HepG2 (cell line): Measurements from ENCODE around the gene SERPINF2. TPM values are rescaled to one million over a fixed set of nuclear protein-coding genes. Genes with fewer than 3 reads are reported as not detected.

Experiments used
- AGO2 ChIP-seq: fragments of 200-400 bp; formaldehyde crosslinking; optimal IDR thresholded peaks from 2 replicates; pipeline ENCODE3; 2017; ENCODE audit warnings: mild to moderate bottlenecking, low read depth, low read length, moderate library complexity
- CHCHD3 ChIP-seq: sonication (generic); formaldehyde crosslinking; IDR thresholded peaks from 2 replicates; pipeline ENCODE4 v1.8.0; 2022; ENCODE audit warnings: mild to moderate bottlenecking, missing genetic modification reagents, moderate library complexity
- MED8 ChIP-seq: sonication (generic); formaldehyde crosslinking; IDR thresholded peaks from 2 replicates; pipeline ENCODE4 v1.8.1; 2023; ENCODE audit warnings: mild to moderate bottlenecking, missing genetic modification reagents; ENCODE audit not compliant: insufficient replicate concordance
- PAF1 ChIP-seq: IDR thresholded peaks from 2 replicates; pipeline ENCODE4 v1.6.1; 2016; ENCODE audit warnings: missing genetic modification reagents, missing compliant biosample characterization
- ZNF24 ChIP-seq: fragments of 450-650 bp; IDR thresholded peaks from 2 replicates; pipeline ENCODE4 v1.6.1; 2017; ENCODE audit warnings: antibody characterized with exemption, mild to moderate bottlenecking
- ZNF407 ChIP-seq: sonication (generic); formaldehyde crosslinking; IDR thresholded peaks from one replicate; pipeline ENCODE4 v1.5.1; 2020; ENCODE audit warnings: mild to moderate bottlenecking, missing genetic modification reagents; ENCODE audit errors: not compliant biosample characterization
- ZNF607 ChIP-seq: sonication (generic); formaldehyde crosslinking; IDR thresholded peaks from 2 replicates; pipeline ENCODE4 v1.5.1; 2020; ENCODE audit warnings: missing genetic modification reagents, mild to moderate bottlenecking, borderline replicate concordance
- ZNF670 ChIP-seq: sonication (generic); formaldehyde crosslinking; IDR thresholded peaks from 2 replicates; pipeline ENCODE4 v1.8.0; 2022; ENCODE audit warnings: mild to moderate bottlenecking, missing genetic modification reagents, borderline replicate concordance
- ZNF784 ChIP-seq: sonication (generic); formaldehyde crosslinking; IDR thresholded peaks from 2 replicates; pipeline ENCODE4 v1.5.1; 2020; ENCODE audit warnings: missing genetic modification reagents, mild to moderate bottlenecking, borderline replicate concordance
- ZSCAN31 ChIP-seq: sonication (generic); formaldehyde crosslinking; IDR thresholded peaks from 2 replicates; pipeline ENCODE4 v1.5.0; 2020; ENCODE audit warnings: low read depth, mild to moderate bottlenecking, missing genetic modification reagents
- polyA plus RNA-seq, 8 experiments: library from polyadenylated mRNA; depleted of rRNA in 3 of 8; stranded (reverse) in 7 of 8; unstranded in 1 of 8; fragments of >200 nt; fragmentation: Illumina TruSeq in 4 of 8; extraction: Trizol in 4 of 8; gene quantifications; 2 replicates each; pipeline versions ENCODE4 v1.2.1 to v1.2.3, GENCODE V29; 2011 to 2016; ENCODE audit warnings: low read depth in 4 of 8, missing spikeins in 1 of 8, mixed read lengths in 1 of 8; ENCODE audit not compliant: insufficient read depth in 1 of 8
- total RNA-seq, 5 experiments: library from RNA; depleted of rRNA; stranded (reverse); fragments of >200 nt; fragmentation: Illumina TruSeq; extraction: Trizol; gene quantifications; 2 replicates each; pipeline ENCODE4 v1.2.3, GENCODE V29; 2016; ENCODE audit warnings: low read depth in 1 of 5
- TF ChIP-seq, protein P1 (sequence below): fragments of 450-650 bp; IDR thresholded peaks from 2 replicates; pipeline ENCODE4 v1.6.1; 2017; ENCODE audit warnings: mild to moderate bottlenecking
- TF ChIP-seq, protein P2 (sequence below): sonication (generic); formaldehyde crosslinking; IDR thresholded peaks from 2 replicates; pipeline ENCODE4 v1.8.0; 2022; ENCODE audit warnings: mild to moderate bottlenecking, missing genetic modification reagents, borderline replicate concordance
- TF ChIP-seq, protein P3 (sequence below): sonication (generic); formaldehyde crosslinking; IDR thresholded peaks from 2 replicates; pipeline ENCODE4 v1.4.0; 2020; ENCODE audit warnings: missing genetic modification reagents, low read depth, mild to moderate bottlenecking, borderline replicate concordance

Gene SERPINF2
- total and polyA plus RNA-seq, 2 of the 13 experiments (the other 11 are each of a cell fraction or from before 2014, with no cell fraction given): 309 to 548 TPM

DNA sequence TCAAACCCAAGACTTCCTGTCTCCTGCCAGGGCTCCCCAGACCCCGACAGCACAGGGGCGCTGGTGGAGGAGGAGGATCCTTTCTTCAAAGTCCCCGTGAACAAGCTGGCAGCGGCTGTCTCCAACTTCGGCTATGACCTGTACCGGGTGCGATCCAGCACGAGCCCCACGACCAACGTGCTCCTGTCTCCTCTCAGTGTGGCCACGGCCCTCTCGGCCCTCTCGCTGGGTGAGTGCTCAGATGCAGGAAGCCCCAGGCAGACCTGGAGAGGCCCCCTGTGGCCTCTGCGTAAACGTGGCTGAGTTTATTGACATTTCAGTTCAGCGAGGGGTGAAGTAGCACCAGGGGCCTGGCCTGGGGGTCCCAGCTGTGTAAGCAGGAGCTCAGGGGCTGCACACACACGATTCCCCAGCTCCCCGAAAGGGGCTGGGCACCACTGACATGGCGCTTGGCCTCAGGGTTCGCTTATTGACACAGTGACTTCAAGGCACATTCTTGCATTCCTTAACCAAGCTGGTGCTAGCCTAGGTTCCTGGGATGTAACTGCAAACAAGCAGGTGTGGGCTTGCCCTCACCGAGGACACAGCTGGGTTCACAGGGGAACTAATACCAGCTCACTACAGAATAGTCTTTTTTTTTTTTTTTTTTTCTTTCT, 27.3 kb downstream of the SERPINF2 start (continued):
- TF ChIP-seq ZSCAN31: peak; percentile 42; the same call in 1 of the 2 replicates
- TF ChIP-seq, protein P1, sequence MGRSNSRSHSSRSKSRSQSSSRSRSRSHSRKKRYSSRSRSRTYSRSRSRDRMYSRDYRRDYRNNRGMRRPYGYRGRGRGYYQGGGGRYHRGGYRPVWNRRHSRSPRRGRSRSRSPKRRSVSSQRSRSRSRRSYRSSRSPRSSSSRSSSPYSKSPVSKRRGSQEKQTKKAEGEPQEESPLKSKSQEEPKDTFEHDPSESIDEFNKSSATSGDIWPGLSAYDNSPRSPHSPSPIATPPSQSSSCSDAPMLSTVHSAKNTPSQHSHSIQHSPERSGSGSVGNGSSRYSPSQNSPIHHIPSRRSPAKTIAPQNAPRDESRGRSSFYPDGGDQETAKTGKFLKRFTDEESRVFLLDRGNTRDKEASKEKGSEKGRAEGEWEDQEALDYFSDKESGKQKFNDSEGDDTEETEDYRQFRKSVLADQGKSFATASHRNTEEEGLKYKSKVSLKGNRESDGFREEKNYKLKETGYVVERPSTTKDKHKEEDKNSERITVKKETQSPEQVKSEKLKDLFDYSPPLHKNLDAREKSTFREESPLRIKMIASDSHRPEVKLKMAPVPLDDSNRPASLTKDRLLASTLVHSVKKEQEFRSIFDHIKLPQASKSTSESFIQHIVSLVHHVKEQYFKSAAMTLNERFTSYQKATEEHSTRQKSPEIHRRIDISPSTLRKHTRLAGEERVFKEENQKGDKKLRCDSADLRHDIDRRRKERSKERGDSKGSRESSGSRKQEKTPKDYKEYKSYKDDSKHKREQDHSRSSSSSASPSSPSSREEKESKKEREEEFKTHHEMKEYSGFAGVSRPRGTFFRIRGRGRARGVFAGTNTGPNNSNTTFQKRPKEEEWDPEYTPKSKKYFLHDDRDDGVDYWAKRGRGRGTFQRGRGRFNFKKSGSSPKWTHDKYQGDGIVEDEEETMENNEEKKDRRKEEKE: no peak
- TF ChIP-seq ZNF607 (CRISPR knock-in tag): no peak
- TF ChIP-seq ZNF784: no peak
- no peak for TF ChIP-seq CHCHD3 (CRISPR knock-in tag)
- TF ChIP-seq MED8: no peak
- TF ChIP-seq PAF1 (CRISPR knock-in tag): no peak
- TF ChIP-seq ZNF407 (CRISPR knock-in tag): no peak
- TF ChIP-seq, protein P2, sequence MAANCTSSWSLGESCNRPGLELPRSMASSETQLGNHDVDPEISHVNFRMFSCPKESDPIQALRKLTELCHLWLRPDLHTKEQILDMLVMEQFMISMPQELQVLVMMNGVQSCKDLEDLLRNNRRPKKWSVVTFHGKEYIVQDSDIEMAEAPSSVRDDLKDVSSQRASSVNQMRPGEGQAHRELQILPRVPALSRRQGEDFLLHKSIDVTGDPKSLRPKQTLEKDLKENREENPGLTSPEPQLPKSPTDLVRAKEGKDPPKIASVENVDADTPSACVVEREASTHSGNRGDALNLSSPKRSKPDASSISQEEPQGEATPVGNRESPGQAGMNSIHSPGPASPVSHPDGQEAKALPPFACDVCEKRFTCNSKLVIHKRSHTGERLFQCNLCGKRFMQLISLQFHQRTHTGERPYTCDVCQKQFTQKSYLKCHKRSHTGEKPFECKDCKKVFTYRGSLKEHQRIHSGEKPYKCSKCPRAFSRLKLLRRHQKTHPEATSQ (CRISPR knock-in tag): no peak
- TF ChIP-seq ZNF670: no peak
- no peak for TF ChIP-seq ZNF24
- TF ChIP-seq AGO2: peak; percentile 95
- TF ChIP-seq, protein P3, sequence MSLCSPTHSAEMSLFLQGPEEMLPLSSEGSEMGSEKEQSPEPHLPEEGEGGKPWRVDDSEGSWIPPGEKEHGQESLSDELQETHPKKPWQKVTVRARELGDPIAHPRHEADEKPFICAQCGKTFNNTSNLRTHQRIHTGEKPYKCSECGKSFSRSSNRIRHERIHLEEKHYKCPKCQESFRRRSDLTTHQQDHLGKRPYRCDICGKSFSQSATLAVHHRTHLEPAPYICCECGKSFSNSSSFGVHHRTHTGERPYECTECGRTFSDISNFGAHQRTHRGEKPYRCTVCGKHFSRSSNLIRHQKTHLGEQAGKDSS (CRISPR knock-in tag): peak; percentile 41; the same call in 1 of the 2 replicates
